Thyroid gland (tissue), 4 donors: ENCODE results near the gene TM2D3. TPM values are rescaled to one million over a fixed set of nuclear protein-coding genes. Genes with fewer than 3 reads are reported as not detected.

Experiments
- DNase-seq, 2 donors: peaks; one replicate each; pipeline ENCODE4 v3.0.0-alpha.2; 2019
- H3K27ac ChIP-seq, 3 donors: fragments of 200-600 bp; sonication (generic); 1 replicate in 2 of 3; 2 replicates in 1 of 3; pipeline ENCODE4 v1.5.1; 2016 to 2019; ENCODE audit warnings: mild to moderate bottlenecking in 1 of 3, moderate library complexity in 1 of 3
- H3K27me3 ChIP-seq: fragments of 200-600 bp; sonication (generic); one replicate; pipeline ENCODE4 v1.5.1; 2019
- H3K36me3 ChIP-seq, 2 donors: fragments of 200-600 bp; sonication (generic); one replicate each; pipeline ENCODE4 v1.5.1; 2016 to 2019
- H3K4me1 ChIP-seq, 2 donors: fragments of 200-600 bp; sonication (generic); one replicate each; pipeline ENCODE4 v1.5.1; 2017 to 2019
- H3K4me3 ChIP-seq, 3 donors: fragments of 200-600 bp; sonication (generic); replicated peaks in 1 of 3; 1 replicate in 2 of 3; 2 replicates in 1 of 3; pipeline ENCODE4 v1.5.1; 2016; ENCODE audit warnings: mild to moderate bottlenecking in 1 of 3
- H3K9me3 ChIP-seq: fragments of 200-600 bp; sonication (generic); one replicate; pipeline ENCODE4 v1.5.1; 2017
- POLR2A ChIP-seq, 2 donors: fragments of 450-650 bp; IDR thresholded peaks; one replicate each; pipeline ENCODE4 v1.6.1; 2017; ENCODE audit warnings: antibody characterized with exemption in 2 of 2, mild to moderate bottlenecking in 2 of 2, moderate library complexity in 1 of 2
- WGBS, 2 donors: methylation state at CpG; one replicate each; pipeline ENCODE4 v1.1.5; 2017; 5-methylcytosine and 5-hydroxymethylcytosine counted together
- intact Hi-C: fragments of 100-400 bp; cut with DNase I; formaldehyde crosslinking; loops from one replicate; pipeline ENCODE4 v1.15.1; 2023
- total RNA-seq, 4 donors: library from RNA; depleted of rRNA; stranded (reverse); fragments of >200 nt; gene quantifications; one replicate each; pipeline ENCODE4 v1.2.3, GENCODE V29; 2016
- TF ChIP-seq, protein P1 (sequence below), 6 experiments: fragments of 200-600 bp in 3 of 6; fragments of 450-650 bp in 3 of 6; sonication (generic) in 3 of 6; IDR thresholded peaks; one replicate each; pipeline ENCODE4 v1.5.1; 2016 to 2019; ENCODE audit warnings: antibody characterized with exemption in 6 of 6, mild to moderate bottlenecking in 2 of 6, inconsistent platforms in 1 of 6, moderate library complexity in 1 of 6

TM2D3 gene
- total RNA-seq, 4 donors from 2014 or later: 54.8 to 92.5 (median 71.5) TPM

- H3K27ac ChIP-seq: no peak overlapping the region
- peaks cover 6 to 9% of the 10 kb centered on the region in 2 donors for H3K4me1 ChIP-seq
- intact Hi-C loops: no loop called here
- 85 to 91% methylated on average over 14 to 20 of the region's 23 CpGs for WGBS, 2 donors
- TF ChIP-seq, protein P1, sequence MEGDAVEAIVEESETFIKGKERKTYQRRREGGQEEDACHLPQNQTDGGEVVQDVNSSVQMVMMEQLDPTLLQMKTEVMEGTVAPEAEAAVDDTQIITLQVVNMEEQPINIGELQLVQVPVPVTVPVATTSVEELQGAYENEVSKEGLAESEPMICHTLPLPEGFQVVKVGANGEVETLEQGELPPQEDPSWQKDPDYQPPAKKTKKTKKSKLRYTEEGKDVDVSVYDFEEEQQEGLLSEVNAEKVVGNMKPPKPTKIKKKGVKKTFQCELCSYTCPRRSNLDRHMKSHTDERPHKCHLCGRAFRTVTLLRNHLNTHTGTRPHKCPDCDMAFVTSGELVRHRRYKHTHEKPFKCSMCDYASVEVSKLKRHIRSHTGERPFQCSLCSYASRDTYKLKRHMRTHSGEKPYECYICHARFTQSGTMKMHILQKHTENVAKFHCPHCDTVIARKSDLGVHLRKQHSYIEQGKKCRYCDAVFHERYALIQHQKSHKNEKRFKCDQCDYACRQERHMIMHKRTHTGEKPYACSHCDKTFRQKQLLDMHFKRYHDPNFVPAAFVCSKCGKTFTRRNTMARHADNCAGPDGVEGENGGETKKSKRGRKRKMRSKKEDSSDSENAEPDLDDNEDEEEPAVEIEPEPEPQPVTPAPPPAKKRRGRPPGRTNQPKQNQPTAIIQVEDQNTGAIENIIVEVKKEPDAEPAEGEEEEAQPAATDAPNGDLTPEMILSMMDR (IDR thresholded peaks at IDR 0.05): no peak
- no peak for TF ChIP-seq POLR2A (IDR thresholded peaks at IDR 0.05)
- no peaks in the 10 kb centered on the region for H3K27me3 ChIP-seq
- no peak overlapping the region for H3K4me3 ChIP-seq
- no peaks in the 10 kb centered on the region for H3K9me3 ChIP-seq
- H3K36me3 ChIP-seq: no peaks in the 10 kb centered on the region
- DNase-seq: no peak
These were observed 42.2 kb downstream of the TM2D3 start for GRCh38 chr15:101609742-101610610.

GRCh38 chr15:101608201-101608600 lies 44.0 kb downstream of the TM2D3 start:
- no peak for TF ChIP-seq POLR2A (IDR thresholded peaks at IDR 0.05)
- TF ChIP-seq, protein P1 (IDR thresholded peaks at IDR 0.05): no peak
- peaks cover 2 to 5% of the 10 kb centered on the region in 2 donors for H3K4me1 ChIP-seq
- H3K27ac ChIP-seq: no peak overlapping the region
- no peak for DNase-seq
- intact Hi-C loops: no loop called here
- H3K4me3 ChIP-seq: no peak overlapping the region
- 75 to 86% methylated on average over 9 of the region's 9 CpGs for WGBS, 2 donors
- no peaks in the 10 kb centered on the region for H3K9me3 ChIP-seq
- no peaks in the 10 kb centered on the region for H3K36me3 ChIP-seq
- no peaks in the 10 kb centered on the region for H3K27me3 ChIP-seq

DNA sequence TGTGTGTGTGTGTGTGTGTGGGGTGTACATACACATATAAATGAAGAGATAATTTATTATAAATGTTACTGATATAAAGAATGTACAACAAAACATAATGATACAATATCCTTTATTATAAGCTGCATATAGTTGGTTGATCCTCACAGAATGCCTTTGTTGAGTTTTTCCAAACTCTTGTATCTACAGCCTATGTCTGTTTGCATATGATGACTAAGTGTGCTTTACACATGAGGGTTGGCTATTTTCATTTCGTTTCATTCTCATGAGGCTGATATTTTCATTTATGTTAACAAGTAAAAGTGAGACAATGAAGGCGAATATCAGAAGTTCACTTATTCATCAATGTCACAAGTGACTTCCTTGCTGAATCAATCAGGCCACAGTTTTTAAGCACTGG lies 45.1 kb downstream of the TM2D3 start:
- no peak overlapping the region for H3K27ac ChIP-seq
- 83 to 87% methylated on average over 2 of the region's 2 CpGs for WGBS, 2 donors
- no peaks in the 10 kb centered on the region for H3K4me1 ChIP-seq
- DNase-seq: no peak
- intact Hi-C loops: no loop called here
- H3K36me3 ChIP-seq: no peaks in the 10 kb centered on the region
- no peak overlapping the region for H3K4me3 ChIP-seq
- no peaks in the 10 kb centered on the region for H3K27me3 ChIP-seq
- no peaks in the 10 kb centered on the region for H3K9me3 ChIP-seq
- no peak for TF ChIP-seq POLR2A (IDR thresholded peaks at IDR 0.05)
- TF ChIP-seq, protein P1 (IDR thresholded peaks at IDR 0.05): no peak

GRCh38 chr15:101604124-101604874 lies 47.9 kb downstream of the TM2D3 start:
- intact Hi-C loops: no loop called here

More at GRCh38 chr15:101604124-101604874, 47.9 kb downstream of the TM2D3 start:
- Histone ChIP-seq H3K4me3 (no peak overlapping the region), H3K4me1 (no peaks in the 10 kb centered on the region), H3K27ac (no peak overlapping the region), H3K27me3 (no peaks in the 10 kb centered on the region), H3K36me3 (no peaks in the 10 kb centered on the region), H3K9me3 (no peaks in the 10 kb centered on the region)
- TF ChIP-seq POLR2A (IDR thresholded peaks at IDR 0.05): no peak
- TF ChIP-seq, protein P1 (IDR thresholded peaks at IDR 0.05): no peak
- WGBS, 2 donors: 89 to 95% methylated on average over 4 of the region's 4 CpGs
- no peak for DNase-seq
